ENCODE results near the gene PRTFDC1. TPM values are rescaled to one million over a fixed set of nuclear protein-coding genes. Genes with fewer than 3 reads are reported as not detected.
A peak's percentile ranks its signal among the peaks of the same experiment; 100 is the strongest.

Gene PRTFDC1
- total and polyA plus RNA-seq, 2 donors (not counting 1 experiment from before 2014, with no cell fraction given), result 26.9 to 32.7 TPM

DNA sequence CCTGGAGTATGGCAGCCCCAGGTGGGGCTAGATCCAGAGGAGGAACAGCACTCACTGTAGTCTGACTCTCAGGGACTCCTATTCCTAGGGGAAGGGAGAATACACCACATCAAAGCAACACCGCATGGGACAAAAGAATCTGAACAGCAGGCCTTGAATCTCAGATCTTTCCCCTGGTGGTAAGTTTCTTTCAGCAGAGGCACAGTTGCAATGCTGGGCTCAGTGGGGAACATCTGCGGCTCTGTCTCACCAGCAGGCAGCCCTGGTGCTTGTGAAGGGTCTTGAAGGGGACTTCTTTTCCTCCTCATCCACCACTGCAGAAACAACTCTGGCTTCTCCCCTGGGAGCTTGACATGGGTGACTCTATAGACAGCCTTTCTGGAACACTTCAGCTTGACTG, 117.5 kb downstream of the PRTFDC1 start:
- H3K9me3 ChIP-seq (ENCODE audit: control insufficient read depth, insufficient read depth, low read depth, low read length), result no peaks in the 10 kb centered on the region
- no peak for TF ChIP-seq EZH2 (IDR thresholded peaks at IDR 0.05; ENCODE audit: low read length, missing control alignments)
- no peak for TF ChIP-seq CTCF (conservative IDR thresholded peaks at IDR 0.05 in 1 of 2, IDR thresholded peaks at IDR 0.05 in 1 of 2; ENCODE audit: low read depth in 1 of 2, low read length in 2 of 2)
- H2AFZ ChIP-seq (ENCODE audit: low read length), result no peak overlapping the region
- no peaks in the 10 kb centered on the region for H3K4me1 ChIP-seq (ENCODE audit: control insufficient read depth, extremely low read depth, insufficient read depth, low read length)
- no peaks in the 10 kb centered on the region for H3K79me2 ChIP-seq (ENCODE audit: control insufficient read depth, insufficient read depth, low read length)
- no peaks in the 10 kb centered on the region for H3K36me3 ChIP-seq (ENCODE audit: control insufficient read depth, insufficient read depth, low read length)
- no peak for DNase-seq (ENCODE audit: low read depth in 2 of 2)
- H3K27ac ChIP-seq (ENCODE audit: insufficient read depth, low read length), result no peak overlapping the region
- H3K9ac ChIP-seq (ENCODE audit: insufficient read depth, low read length), result no peak overlapping the region
- H3K27me3 ChIP-seq (ENCODE audit: control insufficient read depth, insufficient read depth, low read length), result no peaks in the 10 kb centered on the region
- no peak overlapping the region for H3K4me2 ChIP-seq (ENCODE audit: extremely low read depth, insufficient read depth, low read length)
- H3K4me3 ChIP-seq (replicated peaks in 1 of 4; ENCODE audit: control extremely low read depth in 1 of 4, insufficient read depth in 1 of 4, low read depth in 3 of 4, low read length in 4 of 4), result no peak overlapping the region
- H4K20me1 ChIP-seq (ENCODE audit: control insufficient read depth, extremely low read depth, insufficient read depth, low read length), result no peaks in the 10 kb centered on the region

DNA sequence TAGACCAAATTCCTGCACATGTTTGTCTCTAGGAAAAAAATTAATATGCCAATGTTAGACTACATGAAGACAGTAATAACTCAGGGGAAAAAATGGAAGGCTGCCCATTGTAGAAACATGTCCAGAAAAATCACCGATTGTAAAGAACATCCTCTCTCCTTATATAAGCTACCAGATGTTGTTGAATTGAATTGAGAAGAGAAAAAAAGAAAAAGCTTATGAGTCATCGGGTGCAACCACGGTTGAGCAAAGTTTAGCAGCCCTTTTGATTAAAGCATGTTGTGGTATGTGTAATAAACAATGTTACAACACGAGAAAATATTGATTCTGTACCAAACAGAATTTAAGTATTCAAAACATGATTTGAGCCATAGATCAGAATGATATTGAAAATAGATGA, 126.4 kb downstream of the PRTFDC1 start:
- H3K4me2 ChIP-seq (ENCODE audit: extremely low read depth, insufficient read depth, low read length), result peak overlapping the region; percentile 28
- H3K4me3 ChIP-seq (replicated peaks in 1 of 4; ENCODE audit: control extremely low read depth in 1 of 4, insufficient read depth in 1 of 4, low read depth in 3 of 4, low read length in 4 of 4), result peak overlapping the region in 3 of 4 experiments; percentile 2 to 45 (median 12)
- DNase-seq (ENCODE audit: low read depth in 2 of 2), result peak; percentile 67 to 87
- H3K79me2 ChIP-seq (ENCODE audit: control insufficient read depth, insufficient read depth, low read length), result no peaks in the 10 kb centered on the region
- peaks cover 2% of the 10 kb centered on the region for H3K4me1 ChIP-seq (ENCODE audit: control insufficient read depth, extremely low read depth, insufficient read depth, low read length)
- H3K27ac ChIP-seq (ENCODE audit: insufficient read depth, low read length), result peak overlapping the region; percentile 16
- TF ChIP-seq EZH2 (IDR thresholded peaks at IDR 0.05; ENCODE audit: low read length, missing control alignments), result no peak
- TF ChIP-seq CTCF (conservative IDR thresholded peaks at IDR 0.05 in 1 of 2, IDR thresholded peaks at IDR 0.05 in 1 of 2; ENCODE audit: low read depth in 1 of 2, low read length in 2 of 2), result no peak
- no peaks in the 10 kb centered on the region for H3K36me3 ChIP-seq (ENCODE audit: control insufficient read depth, insufficient read depth, low read length)
- no peaks in the 10 kb centered on the region for H3K9me3 ChIP-seq (ENCODE audit: control insufficient read depth, insufficient read depth, low read depth, low read length)
- no peaks in the 10 kb centered on the region for H3K27me3 ChIP-seq (ENCODE audit: control insufficient read depth, insufficient read depth, low read length)
- H3K9ac ChIP-seq (ENCODE audit: insufficient read depth, low read length), result no peak overlapping the region
- H4K20me1 ChIP-seq (ENCODE audit: control insufficient read depth, extremely low read depth, insufficient read depth, low read length), result no peaks in the 10 kb centered on the region
- no peak overlapping the region for H2AFZ ChIP-seq (ENCODE audit: low read length)

DNA sequence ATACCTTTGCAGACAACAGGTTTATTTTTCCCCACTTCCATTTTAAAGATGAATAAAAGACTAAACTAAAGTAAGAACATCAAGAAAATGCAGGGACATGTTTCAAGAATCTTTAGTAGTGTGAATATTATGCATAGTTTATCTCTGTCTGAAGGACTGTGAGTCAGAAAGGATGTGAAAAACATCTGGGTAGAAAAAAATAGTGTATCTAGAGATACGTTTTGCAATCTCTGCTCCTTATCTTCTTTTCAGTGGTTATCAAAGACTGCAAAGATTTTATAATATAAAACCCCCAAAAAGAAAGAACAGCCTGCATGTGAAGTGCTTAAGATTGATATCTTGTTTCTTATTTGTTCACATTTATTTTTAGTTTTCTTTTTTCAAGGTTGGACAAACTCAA, 126.9 kb downstream of the PRTFDC1 start:
- Histone ChIP-seq H3K4me2 (ENCODE audit: extremely low read depth, insufficient read depth, low read length) (peak overlapping the region; percentile 28), H4K20me1 (ENCODE audit: control insufficient read depth, extremely low read depth, insufficient read depth, low read length) (no peaks in the 10 kb centered on the region), H3K27ac (ENCODE audit: insufficient read depth, low read length) (no peak overlapping the region), H3K4me3 (replicated peaks in 1 of 4; ENCODE audit: control extremely low read depth in 1 of 4, insufficient read depth in 1 of 4, low read depth in 3 of 4, low read length in 4 of 4) (peak overlapping the region in 2 of 4 experiments; percentile 8 to 45), H3K36me3 (ENCODE audit: control insufficient read depth, insufficient read depth, low read length) (no peaks in the 10 kb centered on the region), H3K4me1 (ENCODE audit: control insufficient read depth, extremely low read depth, insufficient read depth, low read length) (peaks cover 2% of the 10 kb centered on the region), H2AFZ (ENCODE audit: low read length) (no peak overlapping the region), H3K9me3 (ENCODE audit: control insufficient read depth, insufficient read depth, low read depth, low read length) (no peaks in the 10 kb centered on the region), H3K27me3 (ENCODE audit: control insufficient read depth, insufficient read depth, low read length) (no peaks in the 10 kb centered on the region), H3K79me2 (ENCODE audit: control insufficient read depth, insufficient read depth, low read length) (no peaks in the 10 kb centered on the region), H3K9ac (ENCODE audit: insufficient read depth, low read length) (no peak overlapping the region)
- TF ChIP-seq CTCF (conservative IDR thresholded peaks at IDR 0.05 in 1 of 2, IDR thresholded peaks at IDR 0.05 in 1 of 2; ENCODE audit: low read depth in 1 of 2, low read length in 2 of 2), result no peak
- TF ChIP-seq EZH2 (IDR thresholded peaks at IDR 0.05; ENCODE audit: low read length, missing control alignments), result no peak
- peak; percentile 49 to 58 for DNase-seq (ENCODE audit: low read depth in 2 of 2)
